GM19372 (cell line): ENCODE results near the gene NPIPA5.
"Not testable (repeated sequence)": the region's sequence is repeated elsewhere in the genome, so short reads cannot be mapped to it uniquely, and the experiment has no call there.

Source experiments
- ATAC-seq: cut with Tn5 transposase; IDR thresholded peaks from one replicate; pipeline ENCODE4 v1.9.1; 2021; ENCODE audit warnings: mild to moderate bottlenecking, low read depth, moderate library complexity; ENCODE audit not compliant: unreplicated experiment

The NPIPA5 gene

GRCh38 chr16:15378194-15378593 is at the start of gene NPIPA5:
TSS of gene NPIPA5 (minus strand) at chr16:15378294. CDS start at chr16:15378294, 0 bp downstream.
- not testable (repeated sequence) for ATAC-seq

- ATAC-seq: no peak
Measured at GRCh38 chr16:15427648-15428239, 49.6 kb upstream of the NPIPA5 start.

- ATAC-seq: no peak
Measured at GRCh38 chr16:15426796-15427195, 48.7 kb upstream of the NPIPA5 start.

GRCh38 chr16:15425861-15426260 is 47.8 kb upstream of the NPIPA5 start:
- no peak for ATAC-seq

GRCh38 chr16:15422222-15422621 is 44.1 kb upstream of the NPIPA5 start:
- no peak for ATAC-seq

GRCh38 chr16:15421696-15422095 is 43.6 kb upstream of the NPIPA5 start:
- ATAC-seq: not testable (repeated sequence)

GRCh38 chr16:15418206-15418605 is 40.1 kb upstream of the NPIPA5 start:
- ATAC-seq: no peak

GRCh38 chr16:15417197-15417596 is 39.1 kb upstream of the NPIPA5 start:
- ATAC-seq: no peak

GRCh38 chr16:15415511-15415985 is 37.5 kb upstream of the NPIPA5 start:
- no peak for ATAC-seq

GRCh38 chr16:15409476-15409875 is 31.4 kb upstream of the NPIPA5 start:
- ATAC-seq: not testable (repeated sequence)

GRCh38 chr16:15407756-15408155 is 29.7 kb upstream of the NPIPA5 start:
- ATAC-seq: not testable (repeated sequence)

- no peak for ATAC-seq
Measured at GRCh38 chr16:15404792-15405191, 26.7 kb upstream of the NPIPA5 start.

- not testable (repeated sequence) for ATAC-seq
Measured at GRCh38 chr16:15404091-15404490, 26.0 kb upstream of the NPIPA5 start.

- no peak for ATAC-seq
Measured at GRCh38 chr16:15403392-15403995, 25.4 kb upstream of the NPIPA5 start.

GRCh38 chr16:15401972-15402371 is 23.9 kb upstream of the NPIPA5 start:
- no peak for ATAC-seq

GRCh38 chr16:15400314-15400713 is 22.2 kb upstream of the NPIPA5 start:
- not testable (repeated sequence) for ATAC-seq

- no peak for ATAC-seq
Measured at GRCh38 chr16:15399317-15399716, 21.2 kb upstream of the NPIPA5 start.

GRCh38 chr16:15398618-15399316 is 20.7 kb upstream of the NPIPA5 start:
- no peak for ATAC-seq

- no peak for ATAC-seq
Measured at GRCh38 chr16:15396948-15397594, 19.0 kb upstream of the NPIPA5 start.

- not testable (repeated sequence) for ATAC-seq
Measured at GRCh38 chr16:15396509-15396829, 18.4 kb upstream of the NPIPA5 start.
